GM12892 (cell line): Measurements from ENCODE around the gene ABHD14A.

Source experiments
- POLR2AphosphoS5 ChIP-seq: IDR thresholded peaks from 2 replicates; pipeline ENCODE4 v1.6.1; 2011; ENCODE audit warnings: low read depth, low read length, control low read depth
- TAF1 ChIP-seq: IDR thresholded peaks from 2 replicates; pipeline ENCODE4 v1.6.1; 2011; ENCODE audit warnings: low read depth, mild to moderate bottlenecking, control low read depth, low read length, borderline replicate concordance

GRCh38 chr3:52017586-52017985 lies 42.7 kb downstream of the ABHD14A start:
- no peak for TF ChIP-seq POLR2AphosphoS5
- no peak for TF ChIP-seq TAF1
